ENCODE data around the gene TTLL5. TPM values are rescaled to one million over a fixed set of nuclear protein-coding genes. Genes with fewer than 3 reads are reported as not detected.
A peak's percentile ranks its signal among the peaks of the same experiment; 100 is the strongest.

TTLL5 gene
- total and polyA plus RNA-seq, 10 of the 15 experiments (the other 5 are each of a cell fraction or from before 2014, with no cell fraction given) = 3.2 to 25.9 (median 13.8) TPM

DNA sequence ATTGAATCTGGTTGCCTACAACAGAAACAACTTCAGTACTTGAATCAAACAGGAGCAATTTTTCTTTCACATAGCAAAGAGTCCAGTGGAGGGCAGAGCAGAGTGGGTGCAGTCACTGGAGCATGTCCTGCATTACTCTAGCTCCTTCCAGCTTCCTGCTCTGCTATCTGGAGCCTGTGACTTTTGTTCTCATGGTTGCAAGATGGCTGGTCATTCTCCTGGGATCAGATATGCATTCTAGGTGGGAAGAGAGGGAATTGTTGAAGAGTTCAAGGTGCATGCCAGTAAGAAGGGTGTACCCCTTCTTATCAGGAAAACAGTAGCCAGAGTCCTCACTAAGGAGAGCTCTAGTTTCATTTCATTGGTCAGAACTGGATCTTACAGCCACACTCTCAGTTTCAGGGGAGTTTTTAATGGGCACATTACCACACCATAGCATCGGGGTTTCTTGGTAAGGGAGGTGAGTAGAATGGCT lies 332.6 kb downstream of the TTLL5 start:
- Histone ChIP-seq H3K27ac (ENCODE audit: control insufficient read depth, insufficient read depth) (no peak overlapping the region), H4K20me1 (ENCODE audit: control insufficient read depth, insufficient read depth) (no peaks in the 10 kb centered on the region), H3K79me2 (ENCODE audit: control insufficient read depth, insufficient read depth, low read length) (no peaks in the 10 kb centered on the region), H3K9me3 (replicated peaks; ENCODE audit: control insufficient read depth, insufficient read depth, low read length) (no peaks in the 10 kb centered on the region), H3K36me3 (ENCODE audit: control insufficient read depth in 2 of 2, insufficient read depth in 2 of 2, low read length in 1 of 2) (no peaks in the 10 kb centered on the region), H3K27me3 (replicated peaks in 1 of 2; ENCODE audit: control insufficient read depth in 2 of 2, insufficient read depth in 2 of 2, low read length in 1 of 2) (no peaks in the 10 kb centered on the region), H3K9ac (ENCODE audit: control insufficient read depth, insufficient read depth, low read length) (no peak overlapping the region), H3K4me2 (ENCODE audit: control insufficient read depth, insufficient read depth) (no peak overlapping the region), H3K4me3 (no peak overlapping the region), H3K4me1 (ENCODE audit: control insufficient read depth, insufficient read depth, low read length) (peaks cover 11% of the 10 kb centered on the region), H2AFZ (ENCODE audit: control insufficient read depth, low read depth, low read length) (no peak overlapping the region)
- BruUV-seq (replicated peaks) = no TSS peak
- no peak for FAIRE-seq
- ChIA-PET CTCF (interaction anchor here (0.7 to 3.0 kb wide), 10 partner anchors 8 to 394 kb away, joined by 3 to 16 read pairs (median 4); partner anchors contain the start of genes IFT43 and TGFB3), RAD21 (ENCODE audit: unreplicated experiment) (interaction anchor here (1.8 to 2.0 kb wide), 2 partner anchors 87 to 284 kb away, joined by 6 to 7 read pairs; no protein-coding TSS in a partner anchor), SMC1A (ENCODE audit: uncharacterized antibody, unreplicated experiment) (interaction anchor here (0.9 to 2.6 kb wide), 6 partner anchors 11 to 585 kb away, joined by 3 to 15 read pairs (median 4); no protein-coding TSS in a partner anchor), POLR2A (no interaction called here)
- in situ Hi-C loops (cut with MboI) (no loop called here), intact Hi-C loops (cut with micrococcal nuclease; ENCODE audit: unreplicated experiment) (no loop called here)
- TF ChIP-seq BCL11A (IDR thresholded peaks at IDR 0.05; ENCODE audit: low read depth, low read length) (peak; percentile 18; the same call in 1 of the 2 replicates), NR2C2 (IDR thresholded peaks at IDR 0.05; ENCODE audit: borderline replicate concordance, control insufficient read depth, insufficient read length, low read depth) (no peak), IKZF1 (conservative IDR thresholded peaks at IDR 0.05) (peak; percentile 62), JUNB (IDR thresholded peaks at IDR 0.05) (peak; percentile 25; the same call in 1 of the 2 replicates), IRF4 (IDR thresholded peaks at IDR 0.05; ENCODE audit: low read depth, low read length) (peak; percentile 52; the same call in 1 of the 2 replicates), YY1 (IDR thresholded peaks at IDR 0.05; ENCODE audit: low read depth, low read length) (0 out of 2 replicates have a peak, but pooled peaks have one; percentile 24), PAX5 (IDR thresholded peaks at IDR 0.05; ENCODE audit: borderline replicate concordance, low read depth, low read length) (peak; percentile 85), DPF2 (IDR thresholded peaks at IDR 0.05) (0 out of 2 replicates have a peak, but pooled peaks have one; percentile 19), IKZF2 (IDR thresholded peaks at IDR 0.05) (peak; percentile 47 to 64; a peak in 1 of 4 replicates), RUNX3 (IDR thresholded peaks at IDR 0.05; ENCODE audit: low read length) (peak; percentile 77), POLR2A (IDR thresholded peaks at IDR 0.05; ENCODE audit: low read depth, low read length) (no peak), MTA2 (IDR thresholded peaks at IDR 0.05; ENCODE audit: low read depth) (peak; percentile 25; the same call in 1 of the 2 replicates), EED (IDR thresholded peaks at IDR 0.05; ENCODE audit: low read depth) (peak; percentile 59), RAD21 (IDR thresholded peaks at IDR 0.05; ENCODE audit: insufficient read depth, low read depth, low read length) (peak; percentile 28), ETV6 (conservative IDR thresholded peaks at IDR 0.05 in 1 of 2, IDR thresholded peaks at IDR 0.05 in 1 of 2; ENCODE audit: borderline replicate concordance in 1 of 2, low read depth in 1 of 2) (no peak), PML (IDR thresholded peaks at IDR 0.05; ENCODE audit: low read length) (no peak), ZSCAN29 (IDR thresholded peaks at IDR 0.05) (no peak), FOXM1 (IDR thresholded peaks at IDR 0.05; ENCODE audit: low read depth, low read length) (0 out of 2 replicates have a peak, but pooled peaks have one; percentile 15)
- TF ChIP-seq, protein P1, sequence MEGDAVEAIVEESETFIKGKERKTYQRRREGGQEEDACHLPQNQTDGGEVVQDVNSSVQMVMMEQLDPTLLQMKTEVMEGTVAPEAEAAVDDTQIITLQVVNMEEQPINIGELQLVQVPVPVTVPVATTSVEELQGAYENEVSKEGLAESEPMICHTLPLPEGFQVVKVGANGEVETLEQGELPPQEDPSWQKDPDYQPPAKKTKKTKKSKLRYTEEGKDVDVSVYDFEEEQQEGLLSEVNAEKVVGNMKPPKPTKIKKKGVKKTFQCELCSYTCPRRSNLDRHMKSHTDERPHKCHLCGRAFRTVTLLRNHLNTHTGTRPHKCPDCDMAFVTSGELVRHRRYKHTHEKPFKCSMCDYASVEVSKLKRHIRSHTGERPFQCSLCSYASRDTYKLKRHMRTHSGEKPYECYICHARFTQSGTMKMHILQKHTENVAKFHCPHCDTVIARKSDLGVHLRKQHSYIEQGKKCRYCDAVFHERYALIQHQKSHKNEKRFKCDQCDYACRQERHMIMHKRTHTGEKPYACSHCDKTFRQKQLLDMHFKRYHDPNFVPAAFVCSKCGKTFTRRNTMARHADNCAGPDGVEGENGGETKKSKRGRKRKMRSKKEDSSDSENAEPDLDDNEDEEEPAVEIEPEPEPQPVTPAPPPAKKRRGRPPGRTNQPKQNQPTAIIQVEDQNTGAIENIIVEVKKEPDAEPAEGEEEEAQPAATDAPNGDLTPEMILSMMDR (IDR thresholded peaks at IDR 0.05 in 2 of 3, conservative IDR thresholded peaks at IDR 0.05 in 1 of 3; ENCODE audit: control insufficient read depth in 2 of 3, extremely low read depth in 1 of 3, insufficient read depth in 1 of 3, low read depth in 3 of 3, low read length in 3 of 3) = peak in 2 of 3 experiments; percentile 4 to 8; a peak in 1 of 6 replicates
- TF ChIP-seq, protein P2, sequence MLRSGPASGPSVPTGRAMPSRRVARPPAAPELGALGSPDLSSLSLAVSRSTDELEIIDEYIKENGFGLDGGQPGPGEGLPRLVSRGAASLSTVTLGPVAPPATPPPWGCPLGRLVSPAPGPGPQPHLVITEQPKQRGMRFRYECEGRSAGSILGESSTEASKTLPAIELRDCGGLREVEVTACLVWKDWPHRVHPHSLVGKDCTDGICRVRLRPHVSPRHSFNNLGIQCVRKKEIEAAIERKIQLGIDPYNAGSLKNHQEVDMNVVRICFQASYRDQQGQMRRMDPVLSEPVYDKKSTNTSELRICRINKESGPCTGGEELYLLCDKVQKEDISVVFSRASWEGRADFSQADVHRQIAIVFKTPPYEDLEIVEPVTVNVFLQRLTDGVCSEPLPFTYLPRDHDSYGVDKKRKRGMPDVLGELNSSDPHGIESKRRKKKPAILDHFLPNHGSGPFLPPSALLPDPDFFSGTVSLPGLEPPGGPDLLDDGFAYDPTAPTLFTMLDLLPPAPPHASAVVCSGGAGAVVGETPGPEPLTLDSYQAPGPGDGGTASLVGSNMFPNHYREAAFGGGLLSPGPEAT (IDR thresholded peaks at IDR 0.05; ENCODE audit: low read depth) = peak; percentile 32; the same call in 1 of the 2 replicates
- 0% methylated on average over 1 of the region's 1 CpG for WGBS (ENCODE audit: insufficient coverage, insufficient replicate concordance, low lambda C conversion rate, missing lambda C conversion rate)
- peak; percentile 98 for ATAC-seq
- peak; percentile 47 for DNase-seq (ENCODE audit: low read depth, low spot score)
